NCI-H1092 (cell line): ENCODE results near the gene TM4SF5.

Source experiments
- DNase-seq: peaks from one replicate; lab custom pipeline; 2025; lab: John Stamatoyannopoulos, UW

Gene TM4SF5

GRCh38 chr17:4747847-4748246, 23.8 kb upstream of the TM4SF5 start:
- DNase-seq, result no peak

DNA sequence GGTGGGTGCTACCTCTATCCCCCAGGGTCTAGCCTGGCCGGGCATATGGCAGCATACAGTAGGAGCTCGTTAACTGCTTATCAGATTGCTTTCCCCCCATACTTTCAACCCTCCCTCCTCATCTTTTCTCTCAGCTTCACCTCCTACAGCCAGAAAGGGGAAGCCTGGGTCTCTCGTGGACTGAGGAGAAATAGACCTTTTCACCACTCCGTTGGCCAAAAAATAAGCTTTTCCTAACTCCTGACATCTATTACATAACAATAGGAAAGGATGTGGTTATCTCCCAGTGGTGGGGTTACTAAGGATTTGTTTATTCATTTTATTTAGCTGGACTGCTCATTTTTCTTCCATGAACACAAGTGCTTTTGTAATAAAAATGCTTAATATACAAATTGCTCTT, 23.0 kb upstream of the TM4SF5 start:
- no peak for DNase-seq

DNA sequence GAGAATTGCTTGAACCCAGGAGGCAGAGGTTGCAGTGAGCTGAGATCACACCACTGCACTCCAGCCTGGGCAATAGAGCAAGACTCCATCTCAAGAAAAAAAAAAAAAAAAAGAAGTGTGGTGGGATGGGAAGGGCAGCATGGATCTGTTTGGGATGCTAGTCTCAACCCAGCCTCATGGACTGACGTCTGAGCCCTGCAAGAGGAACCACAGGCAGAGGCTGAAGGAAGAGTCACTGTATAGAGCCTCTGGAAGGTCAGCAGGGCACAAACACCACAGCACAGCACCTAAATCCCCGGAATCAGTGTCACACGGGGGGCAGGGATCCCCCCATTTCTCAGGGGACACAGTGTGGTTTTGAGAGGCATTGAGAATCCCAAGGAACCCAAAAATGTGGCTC, 21.1 kb upstream of the TM4SF5 start:
- DNase-seq, result no peak

DNA sequence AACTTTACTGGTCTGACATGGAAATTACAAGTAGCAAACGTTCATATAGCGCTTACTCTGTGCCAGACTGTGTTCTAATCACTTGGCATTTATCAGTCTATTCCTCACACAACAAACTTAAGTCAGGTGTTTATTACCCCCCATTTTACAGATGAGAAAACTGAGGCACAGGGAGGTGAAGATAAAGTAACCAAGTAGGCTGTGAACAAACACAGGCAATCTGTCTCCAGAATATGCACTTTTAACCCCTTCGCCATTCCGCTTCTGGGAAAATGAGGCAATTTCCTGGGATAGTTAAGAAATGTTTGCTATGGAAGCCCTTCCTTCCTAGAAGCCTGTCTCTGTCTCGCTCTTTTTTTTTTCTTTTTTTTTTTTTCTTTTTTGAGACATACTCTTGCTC, 19.8 kb upstream of the TM4SF5 start:
- no peak for DNase-seq

DNA sequence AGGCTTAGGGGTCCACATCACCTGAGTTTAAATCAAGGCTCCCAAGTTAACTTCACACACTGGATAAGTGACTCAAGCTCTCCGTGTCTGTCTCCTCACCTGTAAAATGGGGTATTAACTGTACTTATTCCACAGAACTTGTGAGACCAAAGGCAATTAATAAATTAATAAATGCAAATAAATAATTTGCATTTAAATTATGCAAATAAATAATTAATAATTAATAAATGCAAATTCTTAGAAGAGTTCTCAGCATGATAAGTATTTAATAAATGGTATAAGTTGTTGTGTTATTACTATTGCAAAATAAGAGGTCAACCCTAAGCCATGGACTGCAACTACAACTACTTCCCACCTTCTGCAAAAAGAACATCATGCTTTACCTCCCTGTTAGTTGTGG, 18.3 kb upstream of the TM4SF5 start:
- no peak for DNase-seq

DNA sequence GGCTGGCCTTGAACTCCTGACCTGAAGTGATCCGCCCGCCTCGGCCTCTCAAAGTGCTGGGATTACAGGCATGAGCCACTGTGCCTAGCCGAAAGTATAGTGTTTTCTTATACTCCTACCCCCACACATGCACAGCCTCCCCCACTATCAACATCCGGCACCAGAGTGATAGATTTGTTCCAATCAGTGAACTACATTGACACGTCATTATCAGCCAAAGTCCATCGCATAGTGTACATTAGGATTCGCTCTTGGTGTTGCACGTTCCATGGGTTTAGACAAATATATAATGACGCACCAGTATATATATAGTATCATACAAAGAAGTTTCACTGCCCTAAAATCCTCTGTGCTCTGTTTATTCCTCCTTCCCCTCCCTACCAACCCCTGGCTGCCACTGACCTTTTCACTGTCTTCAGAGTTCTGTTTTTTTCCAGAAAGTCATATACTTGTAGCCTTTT, 11.9 kb upstream of the TM4SF5 start:
- DNase-seq, result no peak

- no peak for DNase-seq
Measured at GRCh38 chr17:4764595-4764994, 7.1 kb upstream of the TM4SF5 start.

DNA sequence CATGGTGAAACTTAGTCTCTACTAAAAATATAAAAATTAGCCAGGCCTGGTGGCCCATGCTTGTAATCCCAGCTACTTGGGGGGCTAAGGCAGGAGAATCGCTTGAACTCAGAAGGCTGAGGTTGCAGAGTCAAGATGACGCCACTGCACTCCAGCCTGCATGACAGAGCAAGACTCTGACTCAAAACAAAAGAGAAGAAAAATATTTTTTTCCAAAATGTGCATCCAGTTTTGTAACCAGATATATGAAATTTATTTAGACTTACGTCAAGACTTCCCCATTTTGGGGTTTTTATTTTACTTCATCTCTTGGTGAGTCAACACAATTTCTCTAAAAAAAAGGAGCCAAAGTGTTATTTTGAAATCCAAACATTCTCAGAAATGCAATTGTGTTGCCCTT, 5.5 kb upstream of the TM4SF5 start:
- DNase-seq, result no peak

DNA sequence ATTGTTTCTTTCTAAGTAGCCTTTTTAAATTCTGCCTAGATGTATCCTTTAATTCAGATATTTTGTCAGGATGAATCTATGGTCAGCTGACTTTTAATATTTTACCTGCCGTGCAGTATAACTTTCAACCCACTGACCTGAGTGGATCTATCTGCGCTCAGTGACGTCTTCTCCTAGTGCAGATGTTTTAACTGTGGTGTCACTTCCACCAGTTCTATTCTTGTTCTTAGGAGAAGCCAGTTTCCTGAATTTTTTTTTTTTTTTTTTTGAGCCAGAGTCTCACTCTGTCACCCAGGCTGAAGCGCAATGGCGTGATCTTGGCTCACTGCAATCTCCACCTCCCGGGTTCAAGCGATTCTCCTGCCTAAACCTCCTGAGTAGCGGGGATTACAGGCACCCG, 5.0 kb upstream of the TM4SF5 start:
- no peak for DNase-seq

DNA sequence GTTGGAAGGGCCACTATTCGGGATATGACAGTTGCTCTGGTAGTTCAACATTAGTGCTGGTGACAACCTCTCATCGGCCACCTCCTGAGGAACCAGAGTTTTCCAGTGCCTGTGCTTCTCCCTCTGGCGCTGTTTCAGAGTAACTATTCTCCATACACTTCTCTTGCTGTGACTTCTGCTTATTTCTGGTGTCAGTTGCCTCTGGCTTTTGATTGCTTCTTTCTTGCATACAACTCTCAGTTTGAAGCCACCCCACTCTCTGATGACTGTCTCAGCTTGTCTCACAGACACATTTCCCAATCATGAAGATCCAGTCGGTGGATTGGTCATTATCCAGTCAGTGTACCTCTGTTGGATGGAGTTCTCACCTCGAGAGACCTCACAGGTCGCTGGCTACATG, 3.4 kb upstream of the TM4SF5 start:
- no peak for DNase-seq

DNA sequence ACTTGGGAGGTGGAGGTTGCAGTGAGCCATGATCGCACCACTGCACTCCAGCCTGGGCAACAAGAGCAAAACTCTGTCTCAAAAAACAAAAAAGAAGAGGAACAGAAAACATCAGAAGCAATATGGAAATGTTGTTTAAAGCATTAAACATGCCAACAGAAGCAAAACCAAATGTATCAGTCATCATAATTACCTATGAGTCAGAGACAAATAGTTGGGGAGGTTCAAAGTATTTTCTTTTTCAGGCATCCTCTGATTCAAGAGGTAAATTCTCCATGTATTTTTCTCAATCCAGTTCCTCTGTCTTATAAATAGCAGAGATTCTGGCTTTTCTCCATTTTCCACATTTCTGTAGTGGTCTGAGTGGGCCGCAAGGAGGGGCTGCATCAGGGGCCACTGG, 2.1 kb upstream of the TM4SF5 start:
- DNase-seq, result no peak

DNA sequence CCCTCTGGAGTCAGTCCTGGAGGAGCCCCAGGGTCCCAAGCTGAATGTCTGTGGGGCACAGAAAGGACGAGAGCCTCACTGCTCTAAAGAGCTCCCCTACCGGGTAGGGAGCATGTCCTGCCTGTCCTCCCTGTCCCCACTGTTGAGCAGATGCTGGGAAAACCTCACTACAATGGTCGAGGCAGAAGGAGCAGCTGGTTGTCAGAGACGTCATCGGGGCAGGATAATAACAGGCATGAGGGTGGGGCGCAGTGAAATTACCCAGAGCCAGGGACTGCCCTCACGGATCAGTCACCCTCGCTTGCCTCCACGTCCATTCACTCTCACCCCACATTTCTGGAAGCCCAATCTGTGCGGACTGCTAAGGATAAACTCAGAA, 538 bp downstream of the TM4SF5 start:
- no peak for DNase-seq

DNA sequence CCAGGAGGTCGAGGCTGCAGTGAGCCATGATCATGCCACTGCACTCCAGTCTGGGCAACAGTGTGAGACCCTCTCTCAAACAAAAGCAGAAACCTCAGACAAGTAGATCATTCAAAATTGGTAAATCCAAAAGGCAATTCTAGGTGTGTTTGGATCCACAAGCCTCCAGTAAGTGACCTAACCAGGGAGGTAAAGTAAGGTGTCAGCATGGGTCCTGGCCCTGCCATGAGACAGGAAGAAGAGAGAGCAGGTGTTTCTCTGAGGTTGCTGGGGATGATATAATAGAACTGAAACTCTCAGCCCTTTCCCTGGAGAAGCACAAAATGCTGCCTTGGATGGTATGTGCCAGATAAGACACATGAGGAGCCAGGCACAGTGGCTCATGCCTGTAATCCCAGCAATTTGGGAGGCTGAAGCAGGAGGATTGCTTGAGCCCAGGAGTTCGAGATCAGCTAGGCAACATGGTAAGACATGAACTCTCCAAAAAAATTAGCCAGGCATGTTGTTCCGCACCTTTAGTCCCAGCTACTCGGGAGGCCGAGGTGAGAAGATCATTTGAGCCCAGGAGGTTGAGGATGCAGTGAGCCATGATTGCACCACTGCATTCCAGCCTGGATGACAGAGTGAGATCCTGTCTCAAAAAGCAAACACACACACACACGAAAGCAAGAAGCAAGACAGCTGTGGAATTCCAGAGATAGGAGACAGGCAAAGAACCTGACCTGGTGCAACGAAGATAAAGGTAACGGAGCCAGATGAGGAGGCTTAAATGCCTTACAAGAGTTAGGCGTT, 6.5 kb downstream of the TM4SF5 start:
- no peak for DNase-seq

GRCh38 chr17:4780325-4780955, 8.8 kb downstream of the TM4SF5 start:
- no peak for DNase-seq

- DNase-seq, result no peak
Measured at GRCh38 chr17:4782652-4783051, 11.0 kb downstream of the TM4SF5 start.

- DNase-seq, result no peak
Measured at GRCh38 chr17:4785311-4786105, 13.8 kb downstream of the TM4SF5 start.

- DNase-seq, result no peak
Measured at GRCh38 chr17:4786106-4786511, 14.4 kb downstream of the TM4SF5 start, which contains the start of gene VMO1. VMO1 (minus strand) TSS chr17:4786364; CDS start chr17:4786352, 12 bp downstream.

DNA sequence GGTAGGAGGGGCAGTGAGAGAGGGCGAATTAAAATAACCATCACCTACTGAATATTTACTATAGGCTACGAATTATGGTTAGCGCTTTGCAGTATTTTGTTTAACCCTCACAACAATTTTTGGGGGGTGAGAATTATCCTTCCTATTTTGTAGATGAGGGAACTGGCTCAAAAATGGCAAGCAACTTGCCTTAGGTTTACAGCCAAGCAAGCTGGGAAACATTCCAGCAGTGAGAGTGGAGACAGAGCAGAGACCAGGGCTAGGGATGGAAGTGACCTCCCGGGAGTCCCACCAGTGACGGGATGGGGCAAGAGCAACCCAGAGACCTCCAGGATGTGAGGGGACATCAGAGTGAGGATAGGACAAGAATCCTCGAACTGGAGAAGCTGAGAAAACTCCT, 14.8 kb downstream of the TM4SF5 start:
- no peak for DNase-seq

DNA sequence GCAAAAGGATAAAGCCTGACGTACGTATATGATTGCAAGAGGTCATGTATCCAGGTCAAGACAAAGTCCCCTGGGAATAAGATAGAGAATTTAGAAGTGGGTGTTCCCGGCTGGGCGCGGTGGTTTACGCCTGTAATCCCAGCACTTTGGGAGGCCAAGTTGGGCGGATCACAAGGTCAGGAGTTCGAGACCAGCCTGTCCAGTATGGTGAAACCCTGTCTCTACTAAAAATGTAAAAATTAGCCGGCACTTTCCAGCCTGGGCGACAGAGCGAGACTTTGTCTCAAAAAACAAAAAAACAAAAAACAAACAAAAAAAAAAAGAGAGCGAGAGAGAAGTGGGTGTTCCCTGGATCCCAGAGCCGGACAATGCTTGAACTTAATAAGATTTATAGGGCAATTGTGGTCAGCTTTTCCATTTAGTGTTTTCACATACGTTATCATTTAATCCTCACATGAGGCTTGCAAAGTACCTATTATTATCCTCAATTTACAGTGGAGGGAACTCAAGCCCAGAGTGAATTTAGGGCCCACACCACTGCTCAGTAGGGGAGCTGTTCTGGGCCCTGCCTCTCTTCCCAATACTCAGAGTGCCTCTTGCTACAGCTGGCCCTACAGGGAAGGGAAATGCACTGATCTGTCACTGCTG, 16.6 kb downstream of the TM4SF5 start:
- no peak for DNase-seq

- DNase-seq, result no peak
Measured at GRCh38 chr17:4788807-4789700, 17.4 kb downstream of the TM4SF5 start, which contains the start of gene GLTPD2. GLTPD2 (plus strand) TSS chr17:4788964; CDS start chr17:4789012, 48 bp downstream.

DNA sequence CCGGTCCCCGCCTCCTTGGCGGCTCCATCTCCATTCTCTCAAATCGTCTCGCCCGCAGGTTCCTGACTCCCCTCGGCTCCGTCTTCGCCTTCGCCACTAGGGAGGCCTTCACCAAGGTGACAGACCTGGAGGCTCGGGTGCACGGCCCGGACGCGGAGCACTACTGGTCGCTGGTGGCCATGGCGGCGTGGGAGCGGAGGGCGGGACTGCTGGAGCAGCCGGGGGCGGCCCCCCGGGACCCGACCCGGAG, 17.9 kb downstream of the TM4SF5 start:
- no peak for DNase-seq
